GM19468 (cell line): ENCODE data around the gene ZNF519.

Source experiments
- ATAC-seq: cut with Tn5 transposase; IDR thresholded peaks from one replicate; pipeline ENCODE4 v1.9.1; 2021; ENCODE audit warnings: mild to moderate bottlenecking, moderate library complexity, moderate number of reproducible peaks; ENCODE audit not compliant: unreplicated experiment; ENCODE audit errors: extremely low read depth

ZNF519 gene

DNA sequence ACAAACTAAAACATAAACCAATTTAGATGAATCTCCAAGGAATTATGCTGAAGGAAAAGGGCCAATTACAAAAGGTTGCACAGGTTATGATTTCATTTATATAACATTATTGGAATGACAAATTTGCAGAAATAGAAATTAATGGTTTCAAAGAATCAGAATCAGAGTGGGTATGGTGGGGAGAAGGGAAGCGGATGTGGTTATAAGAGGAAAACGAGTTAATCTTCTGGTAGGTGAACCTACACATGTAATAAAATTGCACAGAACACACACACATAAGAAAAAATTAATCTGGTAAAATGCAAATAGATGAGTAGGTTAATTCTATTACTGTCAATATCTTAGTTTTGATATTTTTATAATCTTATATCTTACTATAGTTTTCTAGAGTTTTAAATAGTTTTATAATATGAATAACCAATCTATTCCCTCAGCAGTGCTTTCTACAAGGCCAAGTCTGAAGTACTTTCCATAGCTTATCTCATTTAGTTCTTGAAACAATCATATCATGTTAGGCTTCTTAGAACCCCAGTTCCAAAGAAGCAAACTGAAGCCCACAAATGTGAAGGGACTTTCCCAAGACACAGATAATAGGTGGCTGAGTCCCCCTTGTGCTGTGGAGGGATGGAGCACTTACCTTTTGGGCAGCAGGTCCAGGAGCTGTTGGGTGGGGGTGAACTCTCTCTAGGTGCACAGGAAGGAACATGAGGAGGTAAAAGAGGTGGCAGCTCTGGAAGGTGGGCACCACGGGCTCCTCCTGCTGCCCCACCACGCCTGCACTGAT lies 31.5 kb downstream of the ZNF519 start:
- ATAC-seq, result no peak

DNA sequence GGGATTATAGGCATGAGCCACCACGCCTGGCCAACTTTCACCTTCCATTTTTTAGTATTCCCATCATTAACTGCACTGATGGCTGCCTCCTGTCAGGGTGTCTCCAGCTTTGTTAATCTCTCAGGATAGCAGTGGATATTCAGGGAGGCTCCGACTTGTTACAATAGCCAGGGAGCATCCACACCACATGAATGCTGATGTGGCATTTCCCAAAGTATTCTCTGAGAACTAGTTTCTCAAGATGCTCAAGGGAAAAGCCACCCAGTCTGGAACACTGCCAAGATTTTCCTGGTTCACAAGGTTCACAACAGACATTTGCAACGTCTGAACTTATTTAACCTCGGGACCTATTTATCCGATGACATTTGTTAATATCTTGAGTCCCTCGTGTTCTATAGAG lies 33.8 kb downstream of the ZNF519 start:
- ATAC-seq, result no peak

DNA sequence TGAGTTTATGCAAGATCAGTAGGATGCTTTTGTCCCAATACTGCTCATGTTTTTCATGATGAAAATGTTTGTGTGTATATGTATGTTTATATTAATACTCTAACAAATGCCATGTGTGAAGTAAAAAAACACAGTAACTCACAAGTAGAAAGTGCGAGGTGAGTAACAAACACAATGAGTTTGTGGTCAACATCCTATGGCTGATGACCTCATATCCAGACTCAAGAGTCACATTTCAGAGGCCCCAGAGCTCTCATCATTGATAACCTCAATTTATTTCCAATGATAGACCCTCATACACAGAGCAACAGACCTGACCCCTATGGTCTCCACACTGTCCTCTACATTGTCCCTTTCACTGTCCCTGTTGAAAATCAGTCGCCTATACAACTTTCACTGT lies 34.5 kb downstream of the ZNF519 start:
- ATAC-seq, result no peak

DNA sequence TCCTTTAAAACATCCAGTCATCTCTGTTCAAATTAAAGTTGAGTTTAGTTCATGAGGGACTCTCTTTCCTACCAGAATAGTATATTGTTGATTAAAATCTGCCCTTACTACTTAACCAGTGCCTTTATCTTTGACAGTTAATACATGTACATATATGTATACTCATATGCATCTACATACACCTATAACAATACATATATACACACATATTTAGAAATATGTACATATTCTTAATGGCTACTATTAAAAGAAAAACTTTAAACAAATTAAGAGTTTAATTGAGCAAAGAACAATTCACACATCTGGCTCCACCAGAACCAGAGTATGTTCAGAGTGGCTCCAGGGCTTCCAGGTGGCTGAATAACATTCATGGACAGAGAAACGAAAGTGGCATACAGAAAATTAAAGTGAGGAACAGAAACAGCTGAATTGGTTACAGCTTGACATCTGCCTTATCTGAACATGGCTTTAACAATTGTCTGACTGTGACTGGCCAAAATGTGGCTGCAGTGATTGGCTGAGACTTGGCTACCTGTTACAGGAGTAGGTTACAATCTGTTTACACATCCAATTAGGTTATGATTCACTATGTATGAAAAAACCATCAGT lies 38.8 kb downstream of the ZNF519 start:
- ATAC-seq, result no peak

- ATAC-seq, result no peak
Measured at GRCh38 chr18:14092625-14093306, 39.5 kb downstream of the ZNF519 start.

- ATAC-seq, result no peak
Measured at GRCh38 chr18:14089781-14090180, 42.5 kb downstream of the ZNF519 start.

DNA sequence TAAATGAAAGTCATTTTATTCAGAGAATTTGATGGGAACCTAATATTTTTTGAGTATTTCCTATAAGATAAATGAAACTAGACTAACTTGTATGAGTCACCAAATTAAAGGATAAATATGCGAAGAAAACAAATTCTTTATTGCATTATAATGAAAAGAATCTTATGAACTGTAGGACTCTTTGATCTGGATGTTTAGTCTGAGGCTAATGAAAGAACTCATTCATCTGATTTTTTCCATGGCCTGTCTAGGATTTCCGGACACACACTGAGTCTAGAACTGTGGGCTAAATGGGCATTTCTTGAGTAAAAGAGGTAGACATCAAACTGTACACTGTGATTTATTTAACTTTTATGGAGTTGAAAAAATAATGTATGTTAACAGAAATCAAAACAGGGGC lies 43.0 kb downstream of the ZNF519 start:
- ATAC-seq, result no peak

DNA sequence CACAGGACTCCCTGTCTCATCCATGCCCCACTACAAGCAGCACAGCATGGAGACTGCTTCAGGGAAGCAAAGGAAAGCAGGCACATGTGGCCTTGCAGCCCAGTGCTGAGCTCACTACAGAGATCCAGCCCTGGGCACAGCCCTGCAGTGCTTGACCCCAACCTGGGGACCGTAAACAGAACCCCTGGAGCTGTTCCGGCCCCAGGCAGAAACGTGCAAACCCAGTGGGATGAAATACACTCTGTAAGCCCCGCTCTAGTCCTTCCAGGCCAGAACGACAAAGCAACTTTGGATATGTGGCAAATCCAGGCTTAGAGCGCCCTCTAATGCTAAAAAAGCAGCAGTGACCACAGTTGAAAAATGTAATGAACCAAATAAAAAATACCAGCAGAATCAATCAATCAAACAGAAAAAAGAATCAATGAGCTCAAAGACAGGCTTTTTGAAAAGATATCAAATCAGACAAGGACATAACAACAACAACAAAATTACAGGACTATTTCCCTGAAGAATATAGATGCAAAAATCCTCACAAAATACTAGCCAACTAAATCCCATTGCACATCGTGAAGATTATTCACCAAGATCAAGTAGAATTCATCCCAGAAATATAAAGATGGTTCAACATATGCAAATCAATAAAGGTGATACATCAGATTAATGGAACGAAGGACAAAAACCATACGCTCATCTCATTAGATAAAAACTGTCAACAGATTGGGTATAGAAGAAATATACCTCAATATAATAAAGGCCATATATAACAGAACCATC lies 45.6 kb downstream of the ZNF519 start:
- ATAC-seq, result no peak

- no peak for ATAC-seq
Measured at GRCh38 chr18:14085770-14086457, 46.3 kb downstream of the ZNF519 start.

DNA sequence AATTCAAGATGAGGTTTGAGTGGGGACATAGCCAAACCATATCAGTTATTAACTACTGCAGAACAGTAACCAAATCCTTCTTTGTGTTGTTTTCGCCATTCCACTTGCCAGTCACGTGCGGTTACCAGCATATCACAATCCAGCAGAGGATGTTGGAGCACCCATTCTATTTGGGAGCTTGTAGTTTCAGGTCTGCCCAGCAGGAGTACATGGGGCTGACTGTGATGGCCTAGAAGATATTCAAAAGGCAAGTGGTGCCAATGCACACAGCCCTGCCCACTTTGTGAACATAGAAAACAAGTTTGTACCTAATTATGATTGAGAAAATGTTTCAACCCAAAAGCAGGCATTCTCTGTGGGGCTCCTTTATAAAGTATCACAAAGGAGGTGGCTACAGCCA lies 57.0 kb downstream of the ZNF519 start:
- ATAC-seq, result no peak

- ATAC-seq, result no peak
Measured at GRCh38 chr18:14074187-14074586, 58.0 kb downstream of the ZNF519 start.

- no peak for ATAC-seq
Measured at GRCh38 chr18:14053661-14054060, 78.6 kb downstream of the ZNF519 start.
